Measurements from ENCODE around the gene ZNF563.
"Not testable (repeated sequence)": the region's sequence is repeated elsewhere in the genome, so short reads cannot be mapped to it uniquely, and the experiment has no call there.

The ZNF563 gene

DNA sequence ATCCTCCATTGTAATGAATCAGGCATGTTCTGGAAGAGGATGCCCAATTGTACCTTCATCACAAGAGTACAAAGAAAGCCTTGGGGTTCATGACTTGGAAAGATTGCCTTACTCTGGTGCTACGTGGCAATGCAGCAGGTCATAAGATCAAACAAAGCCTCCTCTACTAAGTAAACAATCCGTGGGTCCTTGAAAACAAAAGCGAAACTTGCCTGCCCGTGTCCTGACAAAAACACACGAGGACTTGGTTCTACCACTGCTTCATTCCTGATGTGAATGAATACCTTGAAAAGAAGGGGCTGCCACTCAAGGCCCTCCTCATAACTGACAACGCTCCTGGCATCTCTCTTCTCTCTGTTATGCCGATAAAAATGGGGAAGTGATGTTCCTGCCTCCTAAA is 18.9 kb downstream of the ZNF563 start:
- intact Hi-C loops (cut with DNase I) = no loop called here
- peak in 1 of 42 donors; percentile 3 for DNase-seq

GRCh38 chr19:12308891-12309290 is 24.5 kb downstream of the ZNF563 start:
- intact Hi-C loops (cut with DNase I) = not testable (repeated sequence)
- DNase-seq = peak in 1 of 42 donors; percentile 26

DNA sequence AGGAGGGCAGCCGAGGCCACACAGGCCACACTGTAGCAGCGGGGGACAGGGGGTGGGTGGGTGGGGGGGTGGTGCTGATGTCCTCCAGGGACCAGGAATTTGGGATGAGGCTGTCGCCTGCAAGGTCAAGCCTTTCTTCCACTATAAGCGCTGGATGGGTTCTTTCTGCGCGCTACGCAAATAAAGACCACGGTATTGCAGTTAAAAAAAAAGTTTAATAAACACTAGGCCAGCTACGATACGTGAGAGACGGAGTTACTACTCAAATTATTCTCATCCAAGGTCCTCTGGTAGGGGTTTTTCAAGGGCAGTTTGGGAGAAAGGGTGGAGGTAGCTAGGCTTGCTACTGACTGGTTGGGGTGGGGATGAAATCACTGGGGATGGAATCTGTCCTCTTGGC is 38.2 kb downstream of the ZNF563 start:
- intact Hi-C loops (cut with DNase I) = loop anchor here (10.0 kb wide), 1 partner anchor 70 kb away; the partner anchor contains the start of gene ZNF442
- no peak for DNase-seq

DNA sequence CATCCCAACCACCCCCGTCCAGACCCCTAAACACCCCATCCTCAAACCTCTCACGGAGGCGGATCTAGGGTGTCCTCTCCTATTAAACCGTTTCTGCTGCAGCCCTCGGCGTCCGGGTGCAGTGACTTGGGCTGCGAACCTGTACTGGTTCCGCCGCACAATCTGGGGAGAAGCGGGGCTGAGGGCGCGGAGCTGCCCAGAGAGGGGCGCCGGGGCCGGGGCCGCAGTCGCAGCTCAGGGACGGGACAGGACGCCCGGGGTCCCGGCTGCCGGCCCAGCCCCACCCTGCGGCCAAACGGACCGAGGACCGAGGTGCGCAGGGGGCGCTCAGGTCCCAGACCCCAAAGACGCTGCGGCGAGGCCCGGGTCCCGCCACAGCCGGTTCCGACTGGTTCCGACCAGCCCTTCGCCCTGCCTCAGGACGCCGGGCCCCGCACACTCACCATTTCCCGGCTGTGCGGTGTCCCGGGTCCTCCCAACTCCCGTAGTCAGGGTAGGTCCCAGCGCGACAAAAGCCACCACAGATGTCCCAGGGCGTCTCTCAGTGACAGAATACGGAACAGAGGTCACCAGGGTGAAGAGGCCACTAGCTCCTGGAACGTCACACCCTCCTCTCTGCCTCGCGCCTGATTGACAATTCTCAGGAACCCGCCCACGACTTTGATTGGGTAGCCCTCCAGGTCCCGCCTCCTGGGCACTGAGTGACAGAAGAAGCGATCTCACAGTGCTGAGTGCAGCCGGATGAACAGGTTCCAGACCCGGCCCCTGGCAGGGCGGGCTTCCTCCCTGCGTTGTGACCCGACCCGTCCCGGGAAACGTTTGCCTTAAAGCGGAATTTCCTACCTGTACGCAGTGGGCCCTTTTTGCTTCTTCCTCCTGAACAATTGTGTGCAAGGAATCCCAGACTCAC is 38.9 kb downstream of the ZNF563 start, which contains the start of gene ZNF44:
Gene ZNF44 (minus strand): TSS at position 635 of the 910 bp plus-strand sequence. CDS start 189 bp downstream, at position 446.
- DNase-seq = peak; percentile 95 to 100 (median 99)
- intact Hi-C loops (cut with DNase I) = loop anchor here (10.0 kb wide), 1 partner anchor 70 kb away; the partner anchor contains the start of gene ZNF442

- DNase-seq = peak in 38 of 42 donors; percentile 2 to 60 (median 30)
- intact Hi-C loops (cut with DNase I) = loop anchor here (10.0 kb wide), 1 partner anchor 71 kb away; the partner anchor contains the start of gene ZNF442
Measured at GRCh38 chr19:12293777-12294248, 39.6 kb downstream of the ZNF563 start.

GRCh38 chr19:12289790-12290065 is 43.7 kb downstream of the ZNF563 start:
- DNase-seq = no peak
- intact Hi-C loops (cut with DNase I) = loop anchor here (10.0 kb wide), 1 partner anchor 75 kb away; the partner anchor contains the start of gene ZNF442

- DNase-seq = no peak
- intact Hi-C loops (cut with DNase I) = no loop called here
Measured at GRCh38 chr19:12287958-12288500, 45.4 kb downstream of the ZNF563 start.

- no peak for DNase-seq
- intact Hi-C loops (cut with DNase I) = no loop called here
Measured at GRCh38 chr19:12284631-12285030, 48.8 kb downstream of the ZNF563 start.

- intact Hi-C loops (cut with DNase I) = no loop called here
- no peak for DNase-seq
Measured at GRCh38 chr19:12284226-12284625, 49.2 kb downstream of the ZNF563 start.

- intact Hi-C loops (cut with DNase I) = no loop called here
- DNase-seq = no peak
Measured at GRCh38 chr19:12278713-12279112, 54.7 kb downstream of the ZNF563 start.

DNA sequence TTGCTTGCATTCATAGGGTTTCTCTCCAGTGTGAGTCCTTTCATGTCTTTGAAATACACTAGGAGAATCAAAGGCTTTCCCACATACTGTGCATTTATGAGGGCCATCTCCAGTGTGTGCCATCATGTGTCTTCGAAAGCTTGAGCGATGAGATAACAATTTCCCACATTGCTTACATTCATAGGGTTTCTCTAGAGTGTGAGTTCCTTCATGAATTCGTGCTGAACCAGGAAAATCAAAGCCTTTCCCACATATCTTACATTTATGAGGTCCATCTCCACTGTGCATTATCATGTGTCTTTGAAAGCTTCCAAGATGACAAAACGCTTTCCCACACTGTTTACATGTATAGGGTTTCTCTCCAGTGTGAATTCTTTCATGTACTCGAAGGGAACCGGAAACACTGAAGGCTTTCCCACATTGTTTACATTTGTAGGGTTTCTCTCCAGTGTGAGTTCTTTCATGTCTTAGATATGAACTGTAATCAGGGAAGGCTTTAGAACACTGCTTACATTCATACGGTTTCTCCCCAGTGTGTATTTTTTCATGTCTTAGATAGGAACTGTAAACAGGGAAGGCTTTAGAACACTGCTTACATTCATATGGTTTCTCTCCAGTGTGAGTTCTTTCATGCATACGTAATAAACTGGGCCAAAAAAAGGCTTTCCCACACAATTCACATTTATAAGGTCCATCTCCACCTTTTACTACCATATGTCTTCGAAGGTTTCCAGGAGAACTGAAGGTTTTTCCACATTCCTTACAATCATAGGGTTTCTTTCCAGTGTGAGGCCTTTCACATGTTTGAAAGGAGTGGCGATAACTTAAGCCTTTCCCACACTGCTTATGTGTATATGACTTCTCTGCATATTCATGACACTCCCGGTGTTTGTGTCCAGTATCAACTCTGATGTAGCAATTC is 60.2 kb downstream of the ZNF563 start:
- DNase-seq = no peak
- intact Hi-C loops (cut with DNase I) = no loop called here

GRCh38 chr19:12272386-12272785 is 61.0 kb downstream of the ZNF563 start:
- intact Hi-C loops (cut with DNase I) = no loop called here
- DNase-seq = no peak

- intact Hi-C loops (cut with DNase I) = no loop called here
- no peak for DNase-seq
Measured at GRCh38 chr19:12270854-12271253, 62.6 kb downstream of the ZNF563 start.

All from head of caudate nucleus (tissue), 42 donors.